A673 (cell line): ENCODE results near the gene DEDD. TPM values are rescaled to one million over a fixed set of nuclear protein-coding genes. Genes with fewer than 3 reads are reported as not detected.

Experiments used
- BruUV-seq: library from RNA; stranded (reverse); fragments of 400-500 nt; replicated peaks from 2 replicates; lab custom pipeline; 2021; lab: Mats Ljungman, UMichigan
- CTCF ChIA-PET: fragments of 300-600 bp; sonication (Branson Sonifier 250); formaldehyde crosslinking; loops from one replicate; lab custom pipeline; 2022; ENCODE audit warnings: antibody characterized with exemption; lab: Charles Lee
- POLR2A ChIA-PET: fragments of 300-600 bp; sonication (Branson Sonifier 250); formaldehyde crosslinking; loops from one replicate; lab custom pipeline; 2022; ENCODE audit warnings: antibody characterized with exemption; ENCODE audit not compliant: low non-redundant PET; lab: Charles Lee
- DNase-seq: peaks from one replicate; pipeline ENCODE4 v3.0.0-alpha.2; 2015; ENCODE audit warnings: low spot score
- H3K27ac ChIP-seq: fragments of 200-600 bp; sonication (generic); 2 replicates; pipeline ENCODE4 v1.5.1; 2016; ENCODE audit warnings: mixed run types, low read depth, mild to moderate bottlenecking, mixed read lengths, antibody characterized with exemption, low read length; ENCODE audit not compliant: poor library complexity, severe bottlenecking
- H3K27me3 ChIP-seq: fragments of 200-600 bp; sonication (generic); replicated peaks from 2 replicates; pipeline ENCODE4 v1.6.1; 2017; ENCODE audit warnings: mixed run types, low read depth, mild to moderate bottlenecking, mixed read lengths, antibody characterized with exemption, low read length; ENCODE audit not compliant: insufficient read depth, poor library complexity
- H3K36me3 ChIP-seq: fragments of 200-600 bp; sonication (generic); 2 replicates; pipeline ENCODE4 v1.6.1; 2016; ENCODE audit warnings: mixed run types, mild to moderate bottlenecking, mixed read lengths, antibody characterized with exemption, low read length; ENCODE audit not compliant: insufficient read depth, poor library complexity, severe bottlenecking
- H3K4me1 ChIP-seq: fragments of 200-600 bp; sonication (generic); 2 replicates; pipeline ENCODE4 v1.6.1; 2017; ENCODE audit warnings: mixed run types, mild to moderate bottlenecking, mixed read lengths, antibody characterized with exemption, low read length; ENCODE audit not compliant: insufficient read depth, poor library complexity, severe bottlenecking
- H3K4me3 ChIP-seq: fragments of 200-600 bp; sonication (generic); 2 replicates; pipeline ENCODE4 v1.5.1; 2016; ENCODE audit warnings: low read depth, mixed run types, mild to moderate bottlenecking, mixed read lengths, low read length; ENCODE audit not compliant: poor library complexity, severe bottlenecking
- H3K9me3 ChIP-seq: fragments of 200-600 bp; sonication (generic); 2 replicates; pipeline ENCODE4 v1.6.1; 2016; ENCODE audit warnings: mixed run types, low read depth, mild to moderate bottlenecking, mixed read lengths, antibody characterized with exemption, low read length; ENCODE audit not compliant: poor library complexity, severe bottlenecking
- EZH2 ChIP-seq: fragments of 200-600 bp; sonication (generic); IDR thresholded peaks from 2 replicates; pipeline ENCODE4 v1.6.1; 2017; ENCODE audit warnings: borderline replicate concordance, low read depth, mild to moderate bottlenecking, mixed read lengths, antibody characterized with exemption, low read length; ENCODE audit not compliant: poor library complexity, severe bottlenecking
- intact Hi-C: fragments of 100-400 bp; cut with micrococcal nuclease; formaldehyde crosslinking; loops from one replicate; pipeline ENCODE4 v1.10.0; 2022; ENCODE audit not compliant: unreplicated experiment
- total RNA-seq: library from RNA; stranded (reverse); gene quantifications from 2 replicates; pipeline ENCODE4 v1.2.3, GENCODE V29; 2021
- TF ChIP-seq, protein P1 (sequence below): fragments of 300-800, 200-600 bp; sonication (generic); conservative IDR thresholded peaks from 2 replicates; pipeline ENCODE4 v1.5.1; 2017; ENCODE audit warnings: low read depth, mild to moderate bottlenecking, antibody characterized with exemption, low read length, moderate library complexity, mixed read lengths

The DEDD gene
- total RNA-seq, 1 experiment from 2014 or later: 54.6 TPM

DNA sequence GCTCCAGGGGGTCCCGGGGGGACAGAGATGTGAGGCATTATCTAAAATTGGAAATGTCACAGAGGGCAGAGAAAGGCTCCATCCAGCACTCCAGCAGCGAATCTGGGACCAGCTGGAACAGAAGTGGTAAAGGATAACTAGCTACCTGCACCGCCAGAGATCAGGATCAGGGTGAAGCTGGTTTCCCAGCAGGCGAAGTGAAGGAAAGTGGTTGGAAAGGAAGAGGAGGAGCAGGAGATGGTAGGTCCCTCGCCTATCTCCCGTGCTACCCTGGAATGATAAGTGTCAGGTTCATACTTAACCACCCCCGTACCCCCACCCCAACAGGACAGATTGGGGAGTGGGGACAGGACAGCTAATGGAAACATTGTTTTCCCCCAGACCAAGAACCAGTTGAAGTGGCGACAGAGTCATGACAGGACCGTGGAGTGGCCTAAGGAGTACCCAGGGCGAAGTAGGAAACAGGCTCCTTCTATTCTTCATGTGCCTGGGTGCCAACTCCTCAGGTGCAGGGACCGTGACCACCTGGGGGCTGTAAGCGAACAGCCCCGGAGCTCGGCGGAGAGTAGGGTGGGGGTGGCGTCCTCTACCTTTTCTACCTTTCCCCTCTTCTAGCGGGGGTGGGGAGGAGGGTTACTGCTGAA is 44.1 kb upstream of the DEDD start:
- TF ChIP-seq, protein P1, sequence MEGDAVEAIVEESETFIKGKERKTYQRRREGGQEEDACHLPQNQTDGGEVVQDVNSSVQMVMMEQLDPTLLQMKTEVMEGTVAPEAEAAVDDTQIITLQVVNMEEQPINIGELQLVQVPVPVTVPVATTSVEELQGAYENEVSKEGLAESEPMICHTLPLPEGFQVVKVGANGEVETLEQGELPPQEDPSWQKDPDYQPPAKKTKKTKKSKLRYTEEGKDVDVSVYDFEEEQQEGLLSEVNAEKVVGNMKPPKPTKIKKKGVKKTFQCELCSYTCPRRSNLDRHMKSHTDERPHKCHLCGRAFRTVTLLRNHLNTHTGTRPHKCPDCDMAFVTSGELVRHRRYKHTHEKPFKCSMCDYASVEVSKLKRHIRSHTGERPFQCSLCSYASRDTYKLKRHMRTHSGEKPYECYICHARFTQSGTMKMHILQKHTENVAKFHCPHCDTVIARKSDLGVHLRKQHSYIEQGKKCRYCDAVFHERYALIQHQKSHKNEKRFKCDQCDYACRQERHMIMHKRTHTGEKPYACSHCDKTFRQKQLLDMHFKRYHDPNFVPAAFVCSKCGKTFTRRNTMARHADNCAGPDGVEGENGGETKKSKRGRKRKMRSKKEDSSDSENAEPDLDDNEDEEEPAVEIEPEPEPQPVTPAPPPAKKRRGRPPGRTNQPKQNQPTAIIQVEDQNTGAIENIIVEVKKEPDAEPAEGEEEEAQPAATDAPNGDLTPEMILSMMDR: no peak
- no peak for TF ChIP-seq EZH2
- POLR2A ChIA-PET: interaction anchor here (1.5 kb wide), 1 partner anchor 26 kb away, joined by 5 read pairs; the partner anchor contains the start of gene NDUFS2
- H3K9me3 ChIP-seq: no peaks in the 10 kb centered on the region
- CTCF ChIA-PET: no interaction called here
- intact Hi-C loops: no loop called here
- H3K27me3 ChIP-seq: no peaks in the 10 kb centered on the region
- no TSS peak for BruUV-seq
- peaks cover 15% of the 10 kb centered on the region for H3K4me1 ChIP-seq
- peaks cover 35% of the 10 kb centered on the region for H3K36me3 ChIP-seq
- H3K27ac ChIP-seq: peak overlapping the region; percentile 87
- H3K4me3 ChIP-seq: peak overlapping the region; percentile 78
- no peak for DNase-seq

DNA sequence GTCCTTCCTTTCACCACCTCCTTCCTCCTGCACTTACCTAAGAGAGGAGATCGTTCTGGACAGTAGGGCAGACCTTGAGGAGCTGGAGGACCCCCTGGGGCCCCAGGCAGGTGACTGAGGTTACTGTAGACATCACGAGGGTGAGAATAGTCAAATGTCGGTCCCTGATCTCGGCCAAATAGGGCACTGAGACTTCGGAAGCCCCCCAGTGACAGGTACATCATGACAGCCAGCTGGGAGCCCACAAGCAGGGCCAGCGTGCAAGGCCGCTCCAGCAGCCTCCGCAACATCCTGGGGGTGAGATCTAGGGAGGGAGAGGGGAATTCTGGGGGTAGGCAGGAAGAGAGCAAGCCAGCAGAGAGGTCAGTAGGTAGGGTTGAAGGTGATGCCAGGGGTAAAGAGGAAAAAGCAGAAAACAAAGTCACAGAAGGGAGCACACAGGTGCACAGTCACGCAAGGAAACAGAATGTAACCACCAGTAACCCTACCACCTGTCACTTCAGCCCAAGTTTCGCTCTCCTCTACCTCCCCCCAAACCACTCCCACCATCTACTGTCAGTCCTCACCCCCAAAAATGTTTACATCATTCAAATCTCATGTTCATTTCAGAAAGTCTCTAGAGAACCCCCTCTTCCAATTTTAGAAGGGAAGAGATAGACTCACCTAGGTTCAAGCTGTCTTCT is 43.4 kb upstream of the DEDD start:
- POLR2A ChIA-PET: interaction anchor here (0.6 kb wide), 1 partner anchor 12 kb away, joined by 5 read pairs; no protein-coding TSS in a partner anchor
- peak overlapping the region; percentile 78 for H3K4me3 ChIP-seq

DNA sequence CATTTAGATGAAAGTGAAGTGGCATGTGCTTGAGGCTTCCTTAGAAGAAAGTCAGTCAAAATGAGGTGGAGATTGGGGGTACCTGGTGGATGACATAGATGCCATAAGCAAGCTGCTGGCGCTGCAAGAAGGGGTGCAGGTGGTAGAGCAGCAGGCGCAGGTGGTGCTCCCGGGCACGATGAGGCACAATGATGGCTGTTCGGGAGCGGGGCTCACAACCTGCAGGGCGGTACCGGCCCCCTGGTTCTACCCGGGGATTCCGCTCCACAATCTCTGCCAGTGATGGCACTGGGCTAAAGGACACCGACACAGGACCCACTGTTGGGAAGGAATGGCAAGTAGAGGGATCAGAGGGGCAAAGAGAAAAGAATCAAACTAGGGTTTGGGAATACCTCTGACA is 42.4 kb upstream of the DEDD start:
- TF ChIP-seq, protein P1: no peak
- TF ChIP-seq EZH2: no peak
- no TSS peak for BruUV-seq
- CTCF ChIA-PET: no interaction called here
- no peak overlapping the region for H3K4me3 ChIP-seq
- no peaks in the 10 kb centered on the region for H3K9me3 ChIP-seq
- no peaks in the 10 kb centered on the region for H3K27me3 ChIP-seq
- H3K4me1 ChIP-seq: peaks cover 15% of the 10 kb centered on the region
- POLR2A ChIA-PET: no interaction called here
- H3K36me3 ChIP-seq: peaks cover 47% of the 10 kb centered on the region
- no peak for DNase-seq
- H3K27ac ChIP-seq: no peak overlapping the region
- intact Hi-C loops: no loop called here

More for the DNA sequence above, 43.4 kb upstream of the DEDD start:
- Histone ChIP-seq H3K36me3 (peaks cover 41% of the 10 kb centered on the region), H3K4me1 (peaks cover 15% of the 10 kb centered on the region), H3K27me3 (no peaks in the 10 kb centered on the region), H3K27ac (peak overlapping the region; percentile 87), H3K9me3 (no peaks in the 10 kb centered on the region)
- CTCF ChIA-PET: no interaction called here
- no TSS peak for BruUV-seq
- TF ChIP-seq EZH2: no peak
- TF ChIP-seq, protein P1: no peak
- intact Hi-C loops: no loop called here
- no peak for DNase-seq
